OCI-LY1 (cell line): ENCODE measurements around the gene SLC9A1.

ENCODE experiments used
- EZH2 ChIP-seq: fragments of 200-600 bp; sonication (generic), shearing (Covaris generic); IDR thresholded peaks from 2 replicates; pipeline ENCODE4 v1.8.0; 2017; ENCODE audit warnings: borderline replicate concordance, mixed run types, mild to moderate bottlenecking, antibody characterized with exemption, low read length, moderate library complexity, mixed read lengths
- TF ChIP-seq, protein P1 (sequence below): fragments of 200-600 bp; sonication (generic), shearing (Covaris generic); IDR thresholded peaks from 2 replicates; pipeline ENCODE4 v1.5.1; 2017; ENCODE audit warnings: mild to moderate bottlenecking, antibody characterized with exemption, low read length, moderate library complexity, mixed read lengths

DNA sequence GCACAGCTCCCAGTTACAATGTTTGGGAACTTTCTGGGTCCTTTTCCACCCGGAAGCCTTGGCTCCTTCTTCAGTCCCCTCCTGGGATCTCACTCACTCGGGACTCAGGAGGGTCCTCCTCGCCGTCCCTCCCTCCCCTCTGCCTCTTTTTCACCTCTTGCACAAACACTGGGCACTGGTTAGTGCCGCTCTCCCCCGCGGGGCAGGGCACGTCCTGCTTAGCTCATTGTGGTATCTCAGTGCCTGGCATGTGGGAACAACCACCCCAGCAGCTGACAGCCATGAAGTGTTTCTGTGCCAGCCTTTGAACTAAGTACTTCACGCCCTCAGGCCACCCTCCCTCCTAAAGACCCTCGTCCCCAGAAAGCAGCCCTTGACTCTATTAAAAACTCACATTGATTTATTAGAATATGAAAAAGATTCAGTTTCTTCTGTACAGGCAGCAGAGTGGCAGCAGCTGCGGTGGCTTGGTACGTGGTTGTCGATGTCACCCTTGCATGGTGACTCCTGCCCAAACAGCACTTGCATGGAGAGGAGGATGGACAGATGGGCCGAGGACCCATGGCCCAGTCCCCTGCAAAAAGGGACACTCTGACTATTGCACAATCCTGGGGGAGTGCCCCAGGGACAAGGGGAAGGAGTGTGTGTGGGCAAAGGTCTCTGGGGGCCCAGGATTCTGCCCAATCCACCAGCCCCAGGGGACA lies 56.3 kb downstream of the SLC9A1 start:
- TF ChIP-seq, protein P1, sequence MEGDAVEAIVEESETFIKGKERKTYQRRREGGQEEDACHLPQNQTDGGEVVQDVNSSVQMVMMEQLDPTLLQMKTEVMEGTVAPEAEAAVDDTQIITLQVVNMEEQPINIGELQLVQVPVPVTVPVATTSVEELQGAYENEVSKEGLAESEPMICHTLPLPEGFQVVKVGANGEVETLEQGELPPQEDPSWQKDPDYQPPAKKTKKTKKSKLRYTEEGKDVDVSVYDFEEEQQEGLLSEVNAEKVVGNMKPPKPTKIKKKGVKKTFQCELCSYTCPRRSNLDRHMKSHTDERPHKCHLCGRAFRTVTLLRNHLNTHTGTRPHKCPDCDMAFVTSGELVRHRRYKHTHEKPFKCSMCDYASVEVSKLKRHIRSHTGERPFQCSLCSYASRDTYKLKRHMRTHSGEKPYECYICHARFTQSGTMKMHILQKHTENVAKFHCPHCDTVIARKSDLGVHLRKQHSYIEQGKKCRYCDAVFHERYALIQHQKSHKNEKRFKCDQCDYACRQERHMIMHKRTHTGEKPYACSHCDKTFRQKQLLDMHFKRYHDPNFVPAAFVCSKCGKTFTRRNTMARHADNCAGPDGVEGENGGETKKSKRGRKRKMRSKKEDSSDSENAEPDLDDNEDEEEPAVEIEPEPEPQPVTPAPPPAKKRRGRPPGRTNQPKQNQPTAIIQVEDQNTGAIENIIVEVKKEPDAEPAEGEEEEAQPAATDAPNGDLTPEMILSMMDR: no peak
- TF ChIP-seq EZH2: no peak
